NCI-H2196 treated with DMSO at 0.1 percent for 48 hours (cell line): ENCODE results near the gene MSH2.
"Not testable (repeated sequence)": the region's sequence is repeated elsewhere in the genome, so short reads cannot be mapped to it uniquely, and the experiment has no call there.

Source experiments
- DNase-seq: peaks from one replicate; lab custom pipeline; 2025; ENCODE audit not compliant: unreplicated experiment; lab: John Stamatoyannopoulos, UW

Gene MSH2

DNA sequence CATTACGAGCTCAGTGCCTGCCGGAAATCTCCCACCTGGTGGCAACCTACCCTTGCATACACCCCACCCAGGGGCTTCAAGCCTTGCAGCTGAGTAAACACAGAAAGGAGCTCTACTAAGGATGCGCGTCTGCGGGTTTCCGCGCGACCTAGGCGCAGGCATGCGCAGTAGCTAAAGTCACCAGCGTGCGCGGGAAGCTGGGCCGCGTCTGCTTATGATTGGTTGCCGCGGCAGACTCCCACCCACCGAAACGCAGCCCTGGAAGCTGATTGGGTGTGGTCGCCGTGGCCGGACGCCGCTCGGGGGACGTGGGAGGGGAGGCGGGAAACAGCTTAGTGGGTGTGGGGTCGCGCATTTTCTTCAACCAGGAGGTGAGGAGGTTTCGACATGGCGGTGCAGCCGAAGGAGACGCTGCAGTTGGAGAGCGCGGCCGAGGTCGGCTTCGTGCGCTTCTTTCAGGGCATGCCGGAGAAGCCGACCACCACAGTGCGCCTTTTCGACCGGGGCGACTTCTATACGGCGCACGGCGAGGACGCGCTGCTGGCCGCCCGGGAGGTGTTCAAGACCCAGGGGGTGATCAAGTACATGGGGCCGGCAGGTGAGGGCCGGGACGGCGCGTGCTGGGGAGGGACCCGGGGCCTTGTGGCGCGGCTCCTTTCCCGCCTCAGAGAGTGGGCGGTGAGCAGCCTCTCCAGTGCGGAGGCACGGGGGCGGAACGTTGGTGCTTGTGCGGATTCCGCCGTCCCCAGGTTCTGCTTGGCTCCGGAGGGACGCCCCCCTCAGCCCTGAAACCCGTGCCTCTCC lies at the start of gene MSH2:
MSH2 (plus strand) TSS at position 352 of the 804 bp plus-strand sequence; CDS start at position 388, 36 bp downstream.
- DNase-seq, result peak; percentile 94

DNA sequence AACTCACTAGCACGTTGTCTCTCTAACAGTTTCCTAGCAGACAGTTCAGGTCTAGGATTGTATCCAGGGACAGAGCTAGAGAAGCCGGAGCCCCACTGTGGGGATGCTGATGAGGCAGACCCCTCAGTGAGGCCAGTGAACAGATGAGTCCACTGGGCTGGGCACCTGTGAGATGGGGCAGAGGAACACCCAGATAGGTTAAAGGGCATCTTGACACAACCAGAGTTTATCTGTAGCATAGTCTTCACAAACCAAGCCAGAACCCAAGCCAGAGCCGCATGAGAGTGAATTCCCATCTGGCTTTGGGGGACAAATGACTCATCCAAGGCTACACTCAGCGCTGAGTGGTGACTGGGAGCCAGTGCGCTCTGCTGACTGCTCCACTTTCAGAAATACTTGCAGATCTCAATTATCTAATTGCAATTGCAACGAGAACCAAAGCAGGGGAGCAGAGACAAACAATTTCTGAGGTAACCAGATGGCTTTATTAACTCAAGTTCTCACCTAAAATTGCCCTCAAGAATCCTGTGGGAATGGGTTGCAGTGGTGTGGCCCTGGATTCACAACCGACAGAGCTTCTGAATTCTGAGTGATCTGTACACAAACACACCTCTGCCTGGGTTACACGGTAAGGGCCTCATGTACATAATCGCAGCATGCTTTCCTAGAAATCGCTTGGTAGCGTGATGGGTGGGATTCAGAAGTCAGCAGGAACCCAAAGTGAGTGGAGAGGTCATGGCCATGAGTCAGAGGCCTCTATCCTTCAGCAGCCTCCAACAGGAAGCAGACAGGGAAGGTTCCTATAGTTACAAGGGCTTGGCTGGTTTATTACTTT lies 48.7 kb upstream of the MSH2 start:
- DNase-seq, result no peak

DNA sequence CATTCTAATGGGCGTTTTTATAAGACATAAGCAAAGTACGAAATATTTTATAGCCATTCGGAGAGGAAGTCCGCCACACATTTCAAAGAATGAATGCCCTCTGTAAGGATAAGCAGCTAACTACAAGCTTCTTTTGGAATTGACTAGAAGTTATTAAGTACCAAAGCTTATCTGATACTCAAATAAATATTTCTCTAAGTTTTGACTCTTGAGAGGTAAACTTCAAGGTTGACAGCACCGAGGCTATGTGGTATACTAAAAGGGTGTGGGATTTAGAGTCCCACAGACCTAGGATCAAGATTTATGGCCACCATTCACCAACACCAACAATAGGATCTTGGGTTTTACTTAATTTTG lies 48.1 kb upstream of the MSH2 start:
- DNase-seq, result no peak

DNA sequence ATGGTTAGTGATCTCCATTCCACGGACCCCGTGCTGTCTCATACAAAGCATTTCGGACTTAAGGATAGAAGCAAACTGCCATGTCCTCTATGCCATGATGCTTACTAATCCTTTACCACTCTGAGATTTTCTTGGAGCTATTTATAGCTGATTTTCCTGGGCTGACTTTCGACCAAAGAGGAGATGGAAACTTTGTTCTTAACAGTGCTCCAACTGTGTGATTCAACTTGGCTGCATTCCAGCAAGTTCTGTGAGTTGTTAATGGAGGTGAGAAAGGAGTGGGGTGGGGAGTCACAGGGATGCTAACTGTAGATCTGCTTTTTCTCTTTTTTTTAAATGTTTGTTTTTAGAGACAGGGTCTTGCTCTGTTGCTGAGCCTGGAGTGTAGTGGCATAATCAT lies 45.5 kb upstream of the MSH2 start:
- DNase-seq, result no peak

GRCh38 chr2:47359375-47359868 lies 43.5 kb upstream of the MSH2 start:
- DNase-seq, result no peak

- no peak for DNase-seq
Measured at GRCh38 chr2:47360283-47360682, 42.7 kb upstream of the MSH2 start.

DNA sequence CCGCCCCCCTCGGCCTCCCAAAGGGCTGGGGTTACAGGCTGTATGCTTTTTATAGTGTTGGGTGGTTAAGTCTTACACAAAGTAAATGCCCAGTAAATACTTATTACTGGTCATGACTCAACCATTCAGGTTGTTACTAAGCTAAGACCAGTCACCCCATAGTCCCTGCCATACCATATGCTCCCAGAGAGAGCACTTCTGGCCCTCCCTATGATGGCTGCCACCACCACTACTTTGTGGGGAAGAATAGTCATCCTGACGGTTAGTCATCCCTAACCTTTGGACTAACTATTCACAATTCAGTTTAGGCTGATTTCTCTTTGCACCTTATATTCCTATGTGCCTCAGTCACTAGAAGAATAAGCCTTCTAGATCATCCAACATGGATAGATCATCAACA lies 42.0 kb upstream of the MSH2 start:
- DNase-seq, result no peak

DNA sequence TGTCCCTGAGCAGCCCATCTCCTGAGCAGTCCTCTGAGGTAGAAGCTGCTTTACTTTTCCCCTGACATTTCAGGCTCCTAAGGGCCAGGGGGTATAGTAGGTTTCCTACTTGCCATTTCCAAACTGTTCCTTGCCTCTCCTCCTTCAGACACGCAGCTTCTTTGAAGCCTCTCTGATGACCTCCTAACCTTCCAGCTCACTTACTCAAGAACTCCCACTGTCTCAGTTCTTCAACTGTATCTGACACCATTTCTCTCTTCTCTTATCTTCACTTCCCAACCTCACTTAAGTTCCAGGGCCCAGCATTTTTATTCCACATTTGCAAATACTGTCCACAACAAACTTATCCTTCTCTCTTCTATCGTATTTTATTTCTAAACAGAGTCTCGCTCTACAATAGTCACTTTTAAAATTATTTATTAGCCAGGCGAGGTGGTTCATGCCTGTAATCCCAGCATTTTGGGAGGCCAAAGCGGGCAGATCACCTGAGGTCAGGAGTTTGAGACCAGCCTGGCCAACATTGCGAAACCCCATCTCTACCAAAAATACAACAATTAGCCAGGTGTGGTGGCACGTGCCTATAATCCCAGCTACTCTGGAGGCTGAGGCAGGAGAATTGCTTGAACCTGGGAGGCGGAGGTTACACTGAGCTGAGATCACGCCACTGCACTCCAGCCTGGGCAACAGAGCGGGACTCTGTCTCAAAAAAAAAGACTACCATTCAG lies 41.3 kb upstream of the MSH2 start:
- DNase-seq, result not testable (repeated sequence)

DNA sequence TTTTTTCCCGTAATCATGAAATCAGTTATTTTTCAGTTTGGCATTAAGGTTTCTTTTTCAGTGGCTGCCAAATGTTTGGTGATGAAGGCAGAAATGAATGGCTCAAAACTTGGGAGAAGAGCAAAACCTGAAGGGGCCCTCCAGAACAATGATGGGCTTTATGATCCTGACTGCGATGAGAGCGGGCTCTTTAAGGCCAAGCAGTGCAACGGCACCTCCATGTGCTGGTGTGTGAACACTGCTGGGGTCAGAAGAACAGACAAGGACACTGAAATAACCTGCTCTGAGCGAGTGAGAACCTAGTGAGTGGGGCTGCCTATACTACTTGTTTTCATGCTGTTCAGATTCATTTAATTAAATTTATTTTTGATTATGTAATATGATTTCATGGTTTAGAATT lies 29.2 kb upstream of the MSH2 start:
- DNase-seq, result no peak

DNA sequence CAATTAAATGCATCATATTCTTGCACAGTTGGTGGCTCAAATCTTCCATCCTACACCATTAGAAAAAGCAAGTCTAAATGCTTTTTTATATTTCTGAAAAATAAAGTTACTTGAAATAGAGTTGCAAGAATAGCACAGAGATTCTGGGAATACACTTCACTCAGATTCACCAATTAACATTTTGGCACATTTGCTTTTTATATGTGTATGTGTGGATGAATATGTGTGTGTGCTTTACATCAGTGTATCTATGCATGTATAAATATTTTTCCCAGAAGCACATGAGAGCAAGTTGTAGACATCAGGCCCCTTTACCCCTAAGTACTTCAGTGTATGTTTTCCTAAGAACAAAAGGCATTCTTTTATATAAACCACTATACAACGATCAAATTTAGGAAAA lies 27.6 kb upstream of the MSH2 start:
- DNase-seq, result no peak

DNA sequence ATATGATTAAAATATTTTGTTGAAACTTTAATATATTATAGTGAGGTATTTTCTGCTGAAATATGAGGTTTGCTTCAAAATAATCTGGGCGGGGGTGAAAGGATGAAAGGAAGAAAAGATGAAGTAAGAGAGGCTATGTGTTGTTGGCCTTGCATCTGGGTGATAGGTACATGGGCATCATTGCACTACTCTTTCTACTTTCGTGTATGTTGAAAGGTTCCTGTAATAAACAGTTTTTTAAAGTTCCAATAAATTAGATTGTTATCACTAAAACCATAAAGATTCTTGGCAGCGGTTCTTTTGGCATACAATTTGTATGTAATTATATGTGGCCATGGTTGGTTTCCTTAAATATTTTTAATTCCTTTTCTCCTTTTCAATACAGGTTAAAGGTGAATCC lies 23.6 kb upstream of the MSH2 start:
- no peak for DNase-seq

DNA sequence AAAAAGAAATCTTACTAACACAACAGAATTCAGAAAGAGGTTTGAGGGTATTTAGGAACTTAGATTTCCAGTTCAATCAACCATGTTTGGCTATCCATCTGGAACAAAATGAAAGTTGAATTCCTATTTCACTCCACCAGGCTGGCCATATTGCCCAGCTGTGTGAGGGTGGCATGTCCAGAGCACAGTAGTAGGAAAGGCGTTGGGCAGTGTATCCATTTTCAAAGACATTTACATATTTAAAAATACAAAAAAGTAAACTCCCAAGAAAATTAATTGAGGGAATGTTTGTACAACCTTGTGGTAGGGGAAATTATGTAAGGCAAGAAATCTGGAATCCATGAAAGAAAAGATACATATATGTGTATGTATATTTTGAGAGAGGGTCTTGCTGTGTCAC lies 21.5 kb upstream of the MSH2 start:
- no peak for DNase-seq

- DNase-seq, result no peak
Measured at GRCh38 chr2:47386551-47386950, 16.4 kb upstream of the MSH2 start.

DNA sequence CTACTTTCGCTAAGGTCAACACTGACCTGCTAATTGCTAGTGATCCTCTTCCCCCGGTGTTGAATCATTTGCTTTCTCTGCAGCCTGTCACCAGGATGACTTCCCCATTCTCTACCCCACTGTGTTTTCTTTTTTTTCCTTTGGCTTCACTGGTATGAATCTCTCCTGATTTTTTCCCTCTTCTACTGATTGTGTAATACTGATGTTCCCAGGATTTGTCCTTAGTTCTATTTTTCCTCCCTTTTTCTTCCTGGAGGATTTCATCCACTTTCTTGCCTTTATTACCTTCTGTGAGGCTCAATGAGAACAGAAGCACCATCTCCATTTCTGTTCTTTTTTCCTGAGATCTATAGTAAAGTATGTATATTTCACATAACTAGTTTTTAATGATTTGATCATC lies 14.1 kb upstream of the MSH2 start:
- DNase-seq, result no peak

DNA sequence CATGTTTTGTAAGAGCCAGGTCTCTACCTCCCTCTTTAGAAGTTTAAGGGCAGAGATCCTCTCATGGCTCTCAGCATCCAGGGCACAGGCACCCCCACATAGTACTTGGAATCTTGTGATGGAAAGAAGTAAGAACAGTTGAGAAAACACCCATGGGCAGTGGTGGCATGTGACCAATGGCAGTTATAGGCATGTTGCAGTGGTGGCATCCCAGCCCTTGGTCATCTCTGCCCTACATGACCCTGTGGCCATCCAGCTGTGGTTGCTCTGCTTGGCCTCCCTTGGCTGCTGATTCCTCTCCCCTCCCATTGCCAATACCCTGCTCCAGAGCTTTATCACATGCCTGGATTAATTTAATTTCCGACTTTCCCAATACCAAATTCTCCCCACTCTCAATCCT lies 13.3 kb upstream of the MSH2 start:
- DNase-seq, result no peak

DNA sequence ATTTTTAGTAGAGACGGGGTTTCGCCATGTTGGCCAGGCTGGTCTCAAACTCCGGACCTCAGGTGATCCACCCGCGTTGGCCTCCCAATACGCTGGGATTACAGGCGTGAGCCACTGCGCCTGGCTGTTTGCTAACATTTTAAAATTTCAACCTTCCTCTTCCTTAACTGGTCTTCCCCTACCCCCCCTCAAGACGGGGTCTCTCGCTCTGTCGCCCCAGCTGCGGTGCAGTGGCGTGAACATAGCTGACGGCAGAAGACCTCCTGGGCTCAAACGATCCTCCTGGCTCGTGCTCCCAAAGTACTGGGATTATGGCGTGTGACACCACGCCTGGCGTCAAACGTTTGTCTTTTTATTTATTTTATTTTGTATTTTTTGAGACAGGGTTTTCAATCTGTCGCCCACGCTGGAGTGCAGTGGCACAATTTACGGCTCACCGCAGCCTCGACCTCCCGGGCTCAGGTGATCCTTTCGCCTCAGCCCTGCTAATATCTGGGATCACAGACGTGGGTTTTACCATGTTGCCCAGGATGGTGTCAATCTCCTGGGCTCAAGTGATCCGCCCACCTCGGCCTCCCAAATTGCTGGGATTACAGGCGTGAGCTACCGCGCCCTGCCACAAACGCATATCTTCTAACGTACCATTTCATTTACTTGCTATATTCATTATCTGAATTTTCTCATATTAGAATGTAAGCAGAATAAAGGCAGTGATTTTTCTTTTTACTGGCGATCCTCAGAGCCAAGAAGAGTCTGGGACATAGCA lies 984 bp upstream of the MSH2 start:
- no peak for DNase-seq

GRCh38 chr2:47402555-47402804 lies 476 bp upstream of the MSH2 start:
- no peak for DNase-seq

GRCh38 chr2:47403609-47404193 lies 745 bp downstream of the MSH2 start:
- DNase-seq, result no peak

DNA sequence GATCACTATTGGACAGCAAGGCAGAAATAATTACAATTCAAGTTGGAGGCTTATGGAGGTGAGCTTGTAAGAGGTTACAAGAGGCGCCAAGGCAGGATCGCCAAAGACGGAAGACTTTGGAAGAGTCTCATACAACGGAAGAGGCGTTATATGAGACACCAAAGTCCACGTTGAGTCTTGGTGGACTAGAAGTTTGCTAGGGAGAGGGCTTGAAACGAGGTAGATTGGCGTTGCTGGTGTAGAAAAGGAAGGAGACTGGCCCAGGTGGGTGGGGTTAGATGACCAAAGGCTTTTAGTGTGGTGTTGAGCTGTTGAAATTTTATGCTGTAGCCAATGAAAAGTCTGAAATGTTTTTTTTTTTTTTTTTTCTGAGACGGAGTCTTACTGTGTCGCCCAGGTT lies 1.4 kb downstream of the MSH2 start:
- no peak for DNase-seq

- no peak for DNase-seq
Measured at GRCh38 chr2:47405757-47406156, 2.8 kb downstream of the MSH2 start.
